NCI-H187 treated with DMSO at 0.1 percent for 48 hours (cell line): ENCODE measurements around the gene PELI3.

Experiments
- DNase-seq: peaks from one replicate; lab custom pipeline; 2025; lab: John Stamatoyannopoulos, UW

PELI3 gene

DNA sequence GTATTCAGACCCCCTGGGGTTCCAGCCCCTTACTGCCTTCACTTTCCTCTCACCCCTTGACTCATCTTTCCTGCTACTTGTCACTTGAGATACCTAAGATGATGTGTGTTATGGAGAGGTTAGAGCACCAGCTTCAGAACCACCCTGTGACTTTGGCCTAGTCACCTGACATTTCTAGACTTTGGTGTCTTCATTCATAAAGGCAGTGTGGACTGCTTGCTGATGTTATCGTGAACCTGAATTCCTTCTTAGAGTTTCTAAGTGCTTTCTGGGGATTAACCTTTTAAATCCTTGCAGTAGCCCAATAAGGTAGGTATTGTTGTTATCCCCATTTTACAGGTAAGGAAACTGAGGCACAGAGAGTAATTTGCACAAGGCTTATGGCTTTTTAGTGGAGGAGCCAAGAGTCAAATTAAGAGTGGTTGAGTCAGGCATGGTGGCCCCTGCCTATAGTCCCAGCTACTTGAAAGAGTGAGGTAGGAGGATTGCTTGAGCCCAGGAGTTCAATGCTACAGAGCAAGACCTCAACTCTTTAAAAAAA, 38.6 kb downstream of the PELI3 start:
- DNase-seq: no peak

DNA sequence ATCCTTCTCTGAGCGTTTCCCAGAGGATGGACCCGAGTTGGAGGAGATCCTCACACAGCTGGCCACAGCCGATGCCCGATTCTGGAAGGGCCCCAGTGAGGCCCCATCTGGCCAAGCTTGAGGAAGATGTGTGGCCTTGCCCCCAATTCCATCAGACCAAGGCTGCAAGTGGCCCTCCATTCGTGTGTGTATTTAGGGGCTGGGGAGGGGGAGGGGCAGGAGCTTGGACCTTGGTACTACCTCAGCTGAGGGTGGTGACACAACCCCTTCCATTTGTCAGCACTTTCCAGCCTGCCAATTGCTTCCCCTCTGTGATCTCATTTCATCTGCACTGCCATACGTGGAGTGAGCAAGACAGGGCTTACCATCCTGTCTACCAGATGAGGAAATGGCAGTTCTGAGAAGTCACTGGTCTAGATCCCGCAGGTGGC, 42.4 kb downstream of the PELI3 start:
- DNase-seq: no peak

DNA sequence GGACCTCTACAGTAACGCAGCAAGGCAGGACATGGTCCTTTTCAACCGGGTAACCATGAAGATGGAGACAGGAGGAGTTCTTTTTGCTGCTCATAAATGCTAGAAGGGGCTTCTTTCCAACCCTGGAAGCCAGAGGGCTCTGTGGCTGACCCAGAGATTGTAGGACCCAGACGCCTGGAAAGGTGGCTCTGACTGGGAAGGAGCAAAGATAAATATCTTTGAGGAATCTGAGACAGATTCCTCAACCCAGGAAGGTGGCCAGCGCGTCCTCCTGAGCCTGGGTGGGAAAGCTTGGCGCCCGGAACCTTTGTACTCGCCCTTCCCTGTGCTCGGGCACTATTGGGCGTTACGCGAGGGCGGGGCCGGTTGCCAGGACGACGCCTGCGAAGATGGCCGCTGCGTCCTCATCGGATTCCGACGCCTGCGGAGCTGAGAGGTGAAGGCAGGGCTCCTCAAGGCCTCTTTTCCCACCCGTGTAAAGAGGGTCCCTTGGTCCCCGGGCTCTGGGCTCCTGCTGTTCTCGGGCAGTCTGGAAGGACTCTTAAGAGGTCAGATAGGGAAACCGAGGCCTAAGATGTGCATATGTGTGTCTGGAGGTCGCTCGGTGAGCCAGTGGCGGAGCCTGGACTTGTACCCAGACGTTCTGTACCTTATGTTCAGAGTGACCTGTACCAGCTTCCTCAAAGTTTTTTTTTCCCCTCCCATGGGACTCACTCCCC, 43.7 kb downstream of the PELI3 start, which contains the start of gene BBS1:
BBS1 (plus strand) TSS at position 365 of the 719 bp plus-strand sequence; CDS start at position 390, 25 bp downstream.
- no peak for DNase-seq

DNA sequence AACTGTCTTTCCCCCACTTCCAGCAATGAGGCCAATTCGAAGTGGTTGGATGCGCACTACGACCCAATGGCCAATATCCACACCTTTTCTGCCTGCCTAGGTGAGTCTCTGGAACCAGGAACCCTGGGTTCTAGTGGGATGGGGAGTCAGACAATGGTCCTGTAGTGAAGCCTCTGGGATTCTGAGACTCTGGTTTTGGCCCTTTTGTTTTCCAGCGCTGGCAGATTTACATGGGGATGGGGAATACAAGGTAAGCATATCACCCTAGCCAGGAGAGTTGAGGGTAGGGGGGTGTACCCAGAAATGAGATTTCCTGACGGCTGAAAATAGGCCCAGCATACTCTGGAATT, 44.3 kb downstream of the PELI3 start:
- no peak for DNase-seq

DNA sequence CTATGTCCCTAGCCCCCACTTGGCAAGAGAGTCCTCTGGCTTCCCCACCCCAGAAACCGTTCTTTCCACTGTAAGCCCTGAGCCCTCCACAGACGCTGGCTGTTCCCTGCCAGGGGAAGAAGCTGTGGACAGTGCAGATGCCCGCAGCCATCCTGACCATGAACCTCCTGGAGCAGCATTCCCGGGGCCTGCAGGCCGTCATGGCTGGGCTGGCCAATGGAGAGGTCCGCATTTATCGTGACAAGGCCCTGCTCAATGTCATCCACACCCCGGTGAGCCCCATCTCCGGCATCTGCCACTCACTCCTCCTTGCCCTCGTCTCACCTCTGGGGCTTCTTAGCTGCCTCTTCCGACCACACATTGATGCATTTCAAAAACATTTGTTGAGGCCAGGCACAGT, 56.9 kb downstream of the PELI3 start:
- DNase-seq: no peak

DNA sequence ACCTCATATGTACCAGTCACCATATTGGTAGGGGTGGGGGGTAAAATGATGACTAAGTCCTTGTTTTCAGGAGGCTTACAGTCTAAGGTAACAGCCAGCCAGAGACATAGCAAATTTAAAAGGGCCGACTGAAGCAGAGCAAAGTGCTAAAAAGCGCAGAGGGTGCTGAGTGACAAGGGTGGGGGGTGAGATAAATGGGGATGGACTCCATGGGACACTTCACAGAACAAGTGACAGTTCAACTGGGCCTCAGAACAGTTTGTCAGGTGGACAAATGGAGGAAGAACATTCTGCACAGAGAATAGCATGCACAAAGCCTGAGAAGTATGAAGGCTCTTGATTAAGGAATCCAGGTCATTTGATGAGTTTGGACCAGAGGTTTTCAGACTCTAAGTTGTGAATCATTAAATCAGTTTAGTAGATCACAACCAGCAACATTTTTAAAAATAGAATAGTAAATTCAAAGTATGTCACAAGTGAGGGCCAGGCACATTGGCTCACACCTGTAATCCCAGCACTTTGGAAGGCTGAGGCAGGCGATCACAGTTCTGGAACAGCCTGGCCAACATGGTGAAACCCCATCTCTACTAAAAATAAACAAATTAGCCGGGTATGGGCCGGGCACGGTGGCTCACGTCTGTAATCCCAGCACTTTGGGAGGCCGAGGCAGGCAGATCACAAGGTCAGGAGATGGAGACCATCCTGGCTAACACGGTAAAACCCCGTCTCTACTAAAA, 57.8 kb downstream of the PELI3 start:
- no peak for DNase-seq
